T-cell (primary cell): ENCODE data around the gene LCN15. TPM values are rescaled to one million over a fixed set of nuclear protein-coding genes. Genes with fewer than 3 reads are reported as not detected.
A peak's percentile ranks its signal among the peaks of the same experiment; 100 is the strongest.

Experiments
- ATAC-seq, 4 experiments: fragments of 200-7000 bp in 3 of 4; fragments of 150-1000 bp in 1 of 4; cut with Tn5 transposase; replicated peaks in 1 of 4; 1 replicate in 3 of 4; 2 replicates in 1 of 4; pipeline ENCODE4 v1.10.0; 2021; ENCODE audit warnings: moderate library complexity in 3 of 4, mild to moderate bottlenecking in 2 of 4, moderate number of reproducible peaks in 1 of 4
- CTCF ChIA-PET, 2 donors: fragments of 300-600 bp; sonication (Branson Sonifier 250); formaldehyde crosslinking; loops; one replicate each; lab custom pipeline; 2022; ENCODE audit warnings: antibody characterized with exemption in 2 of 2; lab: Charles Lee
- POLR2A ChIA-PET, 2 donors: fragments of 300-600 bp; sonication (Branson Sonifier 250); formaldehyde crosslinking; loops; one replicate each; lab custom pipeline; 2022; ENCODE audit warnings: antibody characterized with exemption in 2 of 2; lab: Charles Lee
- DNase-seq, 35 experiments: peaks; one replicate each; pipeline versions ENCODE4 v3.0.0 to v3.0.0-alpha.2; 2013 to 2023
- H3K27ac ChIP-seq: one replicate; pipeline ENCODE4 v1.5.1; 2013; ENCODE audit warnings: low read length
- H3K27me3 ChIP-seq, 2 experiments: replicated peaks in 1 of 2; 1 replicate in 1 of 2; 2 replicates in 1 of 2; pipeline versions ENCODE4 v1.6.1 to v1.7.0; 2013; ENCODE audit warnings: low read length in 1 of 2, mixed read lengths in 1 of 2; ENCODE audit not compliant: control insufficient read depth in 2 of 2, insufficient read depth in 2 of 2; ENCODE audit errors: extremely low read depth in 1 of 2
- H3K36me3 ChIP-seq, 2 donors: 1 replicate in 1 of 2; 2 replicates in 1 of 2; pipeline versions ENCODE4 v1.6.1 to v1.7.0; 2013; ENCODE audit warnings: low read length in 1 of 2; ENCODE audit not compliant: control insufficient read depth in 2 of 2, insufficient read depth in 1 of 2; ENCODE audit errors: extremely low read depth in 1 of 2
- H3K4me1 ChIP-seq, 2 experiments: 1 replicate in 1 of 2; 2 replicates in 1 of 2; pipeline versions ENCODE4 v1.6.1 to v1.7.0; 2013; ENCODE audit warnings: low read length in 2 of 2, mixed read lengths in 1 of 2; ENCODE audit not compliant: insufficient read depth in 2 of 2, control insufficient read depth in 1 of 2; ENCODE audit errors: extremely low read depth in 1 of 2
- H3K4me3 ChIP-seq, 2 donors: 1 replicate in 1 of 2; 2 replicates in 1 of 2; pipeline versions ENCODE4 v1.5.1 to v1.7.0; 2013; ENCODE audit warnings: mild to moderate bottlenecking in 2 of 2, low read length in 1 of 2, moderate library complexity in 1 of 2; ENCODE audit not compliant: control insufficient read depth in 1 of 2; ENCODE audit errors: extremely low read depth in 1 of 2
- H3K9me3 ChIP-seq: 2 replicates; pipeline ENCODE4 v1.7.0; 2013
- H3K27ac Mint-ChIP-seq, 2 donors: one replicate each; pipeline ENCODE4 v1.8.0; 2020 to 2021; ENCODE audit warnings: mild to moderate bottlenecking in 2 of 2, mixed read lengths in 2 of 2
- H3K27me3 Mint-ChIP-seq, 2 donors: one replicate each; pipeline ENCODE4 v1.8.0; 2021 to 2022; ENCODE audit warnings: mixed read lengths in 2 of 2
- H3K36me3 Mint-ChIP-seq: one replicate; pipeline ENCODE4 v1.8.0; 2021; ENCODE audit warnings: mixed read lengths
- H3K4me1 Mint-ChIP-seq, 3 donors: one replicate each; pipeline ENCODE4 v1.8.0; 2020 to 2022; ENCODE audit warnings: mixed read lengths in 3 of 3, mild to moderate bottlenecking in 1 of 3
- H3K4me3 Mint-ChIP-seq, 3 donors: one replicate each; pipeline ENCODE4 v1.8.0; 2020 to 2022; ENCODE audit warnings: mild to moderate bottlenecking in 3 of 3, mixed read lengths in 3 of 3, moderate library complexity in 3 of 3
- H3K9me3 Mint-ChIP-seq, 3 donors: one replicate each; pipeline ENCODE4 v1.8.0; 2020 to 2022; ENCODE audit warnings: mixed read lengths in 3 of 3
- WGBS: methylation state at CpG from one replicate; pipeline ENCODE4 v1.1.5; 2013; ENCODE audit warnings: missing lambda C conversion rate; ENCODE audit not compliant: insufficient coverage; 5-methylcytosine and 5-hydroxymethylcytosine counted together
- total RNA-seq, 35 experiments: library from RNA in 6 of 35; stranded (reverse) in 6 of 35; fragments of 120-200 nt in 1 of 35; gene quantifications; one replicate each; pipeline versions ENCODE4 v1.2.1 to v1.2.4 and lab custom pipeline; 2013 to 2026

LCN15 gene
- total RNA-seq, 5 donors from 2014 or later (not counting 1 experiment from before 2014, with no cell fraction given), result not detected

DNA sequence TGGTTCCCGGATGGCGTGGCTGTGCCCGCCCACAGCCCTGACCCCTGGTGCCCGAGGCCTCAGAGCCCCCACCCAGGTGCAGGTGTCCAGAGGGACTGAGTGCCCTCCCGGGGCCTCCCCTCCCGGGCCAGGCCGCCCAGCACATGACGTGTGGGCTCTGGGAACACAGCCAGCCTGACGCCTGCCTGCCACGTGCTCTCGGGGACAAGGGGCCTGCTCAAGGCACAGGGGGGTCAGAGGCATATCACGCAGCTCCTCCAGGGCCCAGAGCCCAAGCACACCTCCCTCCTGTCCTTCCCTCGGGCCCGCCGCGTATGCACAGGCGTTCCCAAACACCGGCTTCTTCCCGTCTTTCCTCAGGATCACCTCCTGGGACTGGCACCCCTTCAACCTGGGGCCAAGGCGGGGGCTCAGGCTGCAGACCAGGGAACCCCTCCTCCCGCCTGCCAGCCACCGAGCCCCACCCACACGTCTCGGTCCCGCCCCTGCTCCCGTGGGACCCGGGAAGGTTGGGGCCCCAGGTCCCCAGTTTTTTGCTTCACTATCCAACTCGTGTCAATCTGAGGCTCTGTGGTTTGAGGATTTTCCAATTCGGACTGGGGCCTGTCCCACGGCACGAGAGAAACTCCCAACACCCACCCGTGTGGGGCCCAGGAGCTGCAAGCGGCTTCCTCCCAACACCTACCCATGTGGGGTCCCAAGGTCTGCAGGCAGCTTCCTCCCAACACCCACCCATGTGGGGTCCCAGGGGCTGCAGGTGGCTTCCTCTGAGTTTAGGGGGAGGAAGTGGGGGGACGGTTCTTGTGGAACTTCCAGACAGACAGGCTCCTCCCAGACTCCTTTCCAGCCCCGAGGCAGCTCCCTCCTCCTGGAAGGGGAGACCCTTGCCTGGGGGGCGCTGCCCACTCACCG, 23.1 kb downstream of the LCN15 start:
- Mint-ChIP-seq H3K27me3 (peaks cover 0 to 14% of the 10 kb centered on the region in 2 donors), H3K36me3 (no peaks in the 10 kb centered on the region), H3K27ac (no peak overlapping the region), H3K4me3 (peak overlapping the region; percentile 52 to 74 (median 66)), H3K9me3 (no peaks in the 10 kb centered on the region), H3K4me1 (peaks cover 0 to 7% (median 6%) of the 10 kb centered on the region in 3 donors)
- no peak for DNase-seq
- Histone ChIP-seq H3K27me3 (peaks cover 0 to 59% of the 10 kb centered on the region in 2 experiments), H3K4me1 (peaks cover 0 to 25% of the 10 kb centered on the region in 2 experiments), H3K4me3 (peak overlapping the region in 1 of 2 donors; percentile 47), H3K36me3 (no peaks in the 10 kb centered on the region), H3K9me3 (no peaks in the 10 kb centered on the region), H3K27ac (no peak overlapping the region)
- CTCF ChIA-PET, result interaction anchor here (0.5 to 0.8 kb wide), 2 partner anchors 14 kb away, joined by 3 to 5 read pairs; no protein-coding TSS in a partner anchor
- ATAC-seq, result peak; percentile 16 to 35 (median 25)
- 42% methylated on average over 14 of the region's 37 CpGs for WGBS
- POLR2A ChIA-PET, result no interaction called here

DNA sequence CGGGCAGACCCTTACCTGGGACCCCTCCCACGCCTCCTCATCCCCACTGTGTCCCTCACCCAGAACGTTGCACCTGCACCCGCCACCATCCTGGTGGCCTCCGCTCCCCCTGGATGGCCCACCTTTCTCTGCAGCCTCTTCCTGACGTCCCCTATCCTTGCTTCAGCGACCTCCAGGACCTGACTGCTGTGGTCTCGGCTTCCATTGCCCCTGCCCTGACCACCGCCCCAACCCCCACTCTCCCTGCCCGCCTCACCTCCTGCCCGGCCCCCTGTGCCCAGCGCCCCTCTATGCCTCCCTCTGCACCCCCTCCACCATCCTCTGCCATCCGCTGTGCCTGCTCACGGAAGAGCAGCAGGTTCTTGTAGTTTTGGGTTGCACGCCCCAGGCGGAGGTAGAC, 23.8 kb downstream of the LCN15 start:
- ATAC-seq (no peak), DNase-seq (no peak)
- Mint-ChIP-seq H3K4me1 (peaks cover 0 to 7% (median 6%) of the 10 kb centered on the region in 3 donors), H3K9me3 (no peaks in the 10 kb centered on the region), H3K27ac (no peak overlapping the region), H3K4me3 (peak overlapping the region in 2 of 3 donors; percentile 39 to 44), H3K36me3 (no peaks in the 10 kb centered on the region), H3K27me3 (peaks cover 0 to 11% of the 10 kb centered on the region in 2 donors)
- POLR2A ChIA-PET, result no interaction called here
- Histone ChIP-seq H3K36me3 (no peaks in the 10 kb centered on the region), H3K4me3 (no peak overlapping the region), H3K27me3 (peaks cover 0 to 54% of the 10 kb centered on the region in 2 experiments), H3K4me1 (peaks cover 0 to 25% of the 10 kb centered on the region in 2 experiments), H3K9me3 (no peaks in the 10 kb centered on the region), H3K27ac (no peak overlapping the region)
- CTCF ChIA-PET, result no interaction called here
- WGBS, result 88% methylated on average over 15 of the region's 16 CpGs

DNA sequence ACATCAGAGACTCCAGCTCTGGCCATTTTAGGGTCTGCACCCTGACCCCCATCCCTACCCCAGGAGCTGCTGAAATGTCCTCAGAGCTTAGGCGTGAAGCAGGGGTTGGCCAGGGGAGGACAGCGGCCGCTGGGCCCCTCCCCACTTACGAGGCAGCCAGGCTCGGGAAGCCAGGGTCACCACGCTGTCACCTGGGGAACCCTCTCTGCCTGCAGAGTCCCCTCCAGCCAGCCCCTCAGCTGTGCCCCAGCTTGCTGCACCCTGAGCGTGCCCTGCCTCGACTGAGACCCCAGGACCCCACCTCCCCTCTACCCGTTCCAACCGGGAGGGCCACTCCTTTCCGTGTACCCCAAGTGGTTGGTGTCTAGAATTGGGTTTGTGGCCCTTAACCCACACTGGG, 24.2 kb downstream of the LCN15 start:
- no peaks in the 10 kb centered on the region for H3K9me3 ChIP-seq
- H3K4me3 ChIP-seq, result no peak overlapping the region
- H3K27me3 ChIP-seq, result peaks cover 0 to 50% of the 10 kb centered on the region in 2 experiments
- Mint-ChIP-seq H3K27ac (no peak overlapping the region), H3K27me3 (peaks cover 0 to 11% of the 10 kb centered on the region in 2 donors), H3K4me3 (peak overlapping the region in 1 of 3 donors; percentile 44), H3K36me3 (no peaks in the 10 kb centered on the region), H3K4me1 (peaks cover 0 to 7% (median 6%) of the 10 kb centered on the region in 3 donors), H3K9me3 (no peaks in the 10 kb centered on the region)
- H3K27ac ChIP-seq, result no peak overlapping the region
- H3K4me1 ChIP-seq, result peaks cover 0 to 25% of the 10 kb centered on the region in 2 experiments
- DNase-seq (no peak), ATAC-seq (no peak)
- WGBS, result 87% methylated on average over 7 of the region's 11 CpGs
- H3K36me3 ChIP-seq, result no peaks in the 10 kb centered on the region
- CTCF ChIA-PET, result no interaction called here
- POLR2A ChIA-PET, result no interaction called here

DNA sequence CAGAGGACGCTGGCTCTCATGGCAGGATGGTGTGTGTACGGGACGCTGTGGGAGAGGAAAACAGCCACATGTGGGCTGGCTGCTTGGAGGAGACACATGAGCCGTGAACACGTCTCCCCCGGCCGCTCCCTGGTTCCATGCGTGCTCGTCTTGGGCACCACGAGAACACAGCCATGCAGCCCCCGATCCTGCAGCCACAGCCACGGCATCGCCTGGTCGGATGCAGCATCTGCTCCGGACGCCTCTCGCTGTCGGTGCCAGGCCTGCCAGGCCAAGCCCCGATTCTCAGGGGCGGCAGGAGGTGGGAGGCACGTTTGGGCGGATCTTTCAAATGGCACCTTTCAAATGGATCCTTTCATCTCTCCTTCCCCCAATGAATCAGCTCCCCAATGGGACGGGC, 24.8 kb downstream of the LCN15 start:
- H3K27ac ChIP-seq, result no peak overlapping the region
- ATAC-seq (no peak), DNase-seq (no peak)
- H3K4me3 Mint-ChIP-seq, result no peak overlapping the region
- 92% methylated on average over 23 of the region's 23 CpGs for WGBS
- no peak overlapping the region for H3K4me3 ChIP-seq
- no peaks in the 10 kb centered on the region for H3K9me3 ChIP-seq
- peaks cover 0 to 7% (median 6%) of the 10 kb centered on the region in 3 donors for H3K4me1 Mint-ChIP-seq
- no peaks in the 10 kb centered on the region for H3K9me3 Mint-ChIP-seq
- H3K27me3 Mint-ChIP-seq, result peaks cover 0 to 11% of the 10 kb centered on the region in 2 donors
- no peaks in the 10 kb centered on the region for H3K36me3 Mint-ChIP-seq
- ChIA-PET CTCF (no interaction called here), POLR2A (no interaction called here)
- no peak overlapping the region for H3K27ac Mint-ChIP-seq
- peaks cover 0 to 44% of the 10 kb centered on the region in 2 experiments for H3K27me3 ChIP-seq
- H3K36me3 ChIP-seq, result no peaks in the 10 kb centered on the region
- peaks cover 0 to 25% of the 10 kb centered on the region in 2 experiments for H3K4me1 ChIP-seq

DNA sequence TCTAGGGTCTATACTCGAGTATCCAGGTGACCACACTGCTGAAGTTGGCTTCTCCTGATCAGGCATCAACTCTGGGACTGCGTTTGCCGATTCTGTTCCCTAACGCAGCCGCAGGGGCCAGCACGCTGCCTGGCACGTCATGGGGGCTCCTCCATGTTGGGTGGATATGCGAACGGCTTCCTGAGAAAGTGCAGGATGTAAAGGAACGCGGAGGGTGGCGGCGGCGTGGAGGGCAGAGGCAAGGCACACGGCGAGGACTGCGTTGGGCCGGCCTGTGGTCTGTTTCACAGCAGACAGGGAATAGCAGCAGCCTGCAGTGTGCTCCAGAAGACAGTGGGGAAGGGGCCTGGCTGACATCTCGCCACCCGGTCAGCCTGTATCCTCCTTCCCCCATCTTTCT, 25.4 kb downstream of the LCN15 start:
- H3K27ac ChIP-seq, result no peak overlapping the region
- POLR2A ChIA-PET, result no interaction called here
- Mint-ChIP-seq H3K27me3 (peaks cover 0 to 11% of the 10 kb centered on the region in 2 donors), H3K4me1 (peaks cover 0 to 7% (median 6%) of the 10 kb centered on the region in 3 donors), H3K27ac (no peak overlapping the region), H3K4me3 (no peak overlapping the region), H3K36me3 (no peaks in the 10 kb centered on the region), H3K9me3 (no peaks in the 10 kb centered on the region)
- 92% methylated on average over 20 of the region's 20 CpGs for WGBS
- peaks cover 0 to 39% of the 10 kb centered on the region in 2 experiments for H3K27me3 ChIP-seq
- H3K36me3 ChIP-seq, result no peaks in the 10 kb centered on the region
- H3K4me1 ChIP-seq, result peaks cover 0 to 25% of the 10 kb centered on the region in 2 experiments
- H3K9me3 ChIP-seq, result no peaks in the 10 kb centered on the region
- H3K4me3 ChIP-seq, result no peak overlapping the region
- DNase-seq, result no peak
- CTCF ChIA-PET, result no interaction called here
- no peak for ATAC-seq

DNA sequence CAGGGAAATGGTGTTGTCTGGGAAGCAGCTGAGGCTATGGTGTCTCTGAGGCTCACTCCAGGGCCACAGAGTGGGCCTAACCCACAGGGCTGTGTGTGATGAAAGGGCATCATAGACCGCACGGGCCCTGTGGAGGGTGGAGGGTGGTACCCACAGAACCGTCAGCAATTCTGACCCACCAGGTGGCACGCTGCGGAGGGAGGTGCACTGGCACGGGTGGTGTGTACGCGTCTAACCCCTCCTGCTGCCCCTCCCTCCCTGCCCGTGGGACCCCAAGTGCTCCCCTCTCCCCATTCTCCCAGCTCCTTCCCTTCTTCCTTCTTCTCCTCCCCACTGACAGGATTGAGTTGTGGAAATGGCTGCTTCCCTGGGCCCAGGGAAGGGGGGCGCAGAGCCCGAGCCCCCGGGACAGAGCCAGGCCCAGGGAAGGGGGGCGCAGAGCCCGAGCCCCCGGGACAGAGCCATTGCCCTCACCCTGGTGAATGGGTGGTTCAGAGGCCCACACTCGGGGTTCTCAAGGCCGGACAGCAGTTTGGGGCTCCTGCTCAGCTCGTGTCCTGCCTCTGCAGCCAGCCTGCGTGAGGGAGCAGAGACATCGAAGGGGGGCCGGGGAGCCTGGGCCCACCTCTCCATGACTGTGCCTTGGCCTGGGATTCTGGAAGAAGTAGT, 28.4 kb downstream of the LCN15 start:
- Mint-ChIP-seq H3K36me3 (no peaks in the 10 kb centered on the region), H3K4me3 (no peak overlapping the region), H3K27ac (no peak overlapping the region), H3K27me3 (no peaks in the 10 kb centered on the region), H3K9me3 (no peaks in the 10 kb centered on the region), H3K4me1 (peaks cover 0 to 1% (median 0%) of the 10 kb centered on the region in 3 donors)
- ChIA-PET POLR2A (no interaction called here), CTCF (no interaction called here)
- WGBS, result 90% methylated on average over 15 of the region's 21 CpGs
- no peaks in the 10 kb centered on the region for H3K36me3 ChIP-seq
- H3K27ac ChIP-seq, result no peak overlapping the region
- H3K4me1 ChIP-seq, result peaks cover 0 to 4% of the 10 kb centered on the region in 2 experiments
- H3K9me3 ChIP-seq, result no peaks in the 10 kb centered on the region
- peaks cover 0 to 9% of the 10 kb centered on the region in 2 experiments for H3K27me3 ChIP-seq
- H3K4me3 ChIP-seq, result no peak overlapping the region
- DNase-seq, result no peak
- ATAC-seq, result no peak
